Measurements from ENCODE around the gene ERICH3. TPM values are rescaled to one million over a fixed set of nuclear protein-coding genes. Genes with fewer than 3 reads are reported as not detected.

The ERICH3 gene
- total RNA-seq, 1 experiment from 2014 or later, result not detected

- no peak for TF ChIP-seq CTCF (conservative IDR thresholded peaks at IDR 0.05)
- no peak for TF ChIP-seq EZH2 (IDR thresholded peaks at IDR 0.05; ENCODE audit: low read depth)
- intact Hi-C loops (cut with micrococcal nuclease; ENCODE audit: unreplicated experiment), result no loop called here
- no peak for DNase-seq
- H3K9me2 ChIP-seq (ENCODE audit: insufficient read depth), result no peaks in the 10 kb centered on the region
- no peak overlapping the region for H3K4me2 ChIP-seq
- no peak overlapping the region; the same call in 1 of the 2 replicates for H2AFZ ChIP-seq
- H3K79me2 ChIP-seq (ENCODE audit: low read depth), result no peaks in the 10 kb centered on the region
- H3K4me1 ChIP-seq (replicated peaks; ENCODE audit: insufficient read depth), result no peaks in the 10 kb centered on the region
- no peak overlapping the region for H3K27ac ChIP-seq
- H4K20me1 ChIP-seq (ENCODE audit: insufficient read depth), result no peaks in the 10 kb centered on the region
- no peaks in the 10 kb centered on the region for H3K36me3 ChIP-seq (ENCODE audit: low read depth)
- ChIA-PET POLR2A (ENCODE audit: unreplicated experiment) (no interaction called here), CTCF (no interaction called here)
- H3K9me3 ChIP-seq (ENCODE audit: insufficient read depth, low read depth), result no peaks in the 10 kb centered on the region
- no TSS peak for BruUV-seq (replicated peaks)
- 0 out of 2 replicates have a peak, but pooled peaks cover 3% of the 10 kb centered on the region for H3K27me3 ChIP-seq (ENCODE audit: insufficient read depth, low read depth)
- no peak overlapping the region for H3K4me3 ChIP-seq
- no peaks in the 10 kb centered on the region for H3F3A ChIP-seq (ENCODE audit: insufficient read depth, low read depth)
These were observed 102.1 kb downstream of the ERICH3 start for GRCh38 chr1:74571493-74571800.

- BruUV-seq (replicated peaks), result no TSS peak
- CTCF ChIA-PET, result no interaction called here
- POLR2A ChIA-PET (ENCODE audit: unreplicated experiment), result no interaction called here
- no peaks in the 10 kb centered on the region for H3K4me1 ChIP-seq (replicated peaks; ENCODE audit: insufficient read depth)
- no peaks in the 10 kb centered on the region for H4K20me1 ChIP-seq (ENCODE audit: insufficient read depth)
- DNase-seq, result no peak
- no peak overlapping the region for H3K27ac ChIP-seq
- H3K4me2 ChIP-seq, result no peak overlapping the region
- H3K4me3 ChIP-seq, result no peak overlapping the region
- H3K36me3 ChIP-seq (ENCODE audit: low read depth), result no peaks in the 10 kb centered on the region
- no peaks in the 10 kb centered on the region for H3F3A ChIP-seq (ENCODE audit: insufficient read depth, low read depth)
- no peaks in the 10 kb centered on the region for H3K9me2 ChIP-seq (ENCODE audit: insufficient read depth)
- H3K79me2 ChIP-seq (ENCODE audit: low read depth), result no peaks in the 10 kb centered on the region
- 0 out of 2 replicates have a peak, but pooled peaks cover 3% of the 10 kb centered on the region for H3K27me3 ChIP-seq (ENCODE audit: insufficient read depth, low read depth)
- TF ChIP-seq EZH2 (IDR thresholded peaks at IDR 0.05; ENCODE audit: low read depth), result no peak
- no peak for TF ChIP-seq CTCF (conservative IDR thresholded peaks at IDR 0.05)
- H2AFZ ChIP-seq, result no peak overlapping the region; the same call in 1 of the 2 replicates
- H3K9me3 ChIP-seq (ENCODE audit: insufficient read depth, low read depth), result no peaks in the 10 kb centered on the region
- intact Hi-C loops (cut with micrococcal nuclease; ENCODE audit: unreplicated experiment), result no loop called here
These were observed 102.6 kb downstream of the ERICH3 start for GRCh38 chr1:74570797-74571492.

DNA sequence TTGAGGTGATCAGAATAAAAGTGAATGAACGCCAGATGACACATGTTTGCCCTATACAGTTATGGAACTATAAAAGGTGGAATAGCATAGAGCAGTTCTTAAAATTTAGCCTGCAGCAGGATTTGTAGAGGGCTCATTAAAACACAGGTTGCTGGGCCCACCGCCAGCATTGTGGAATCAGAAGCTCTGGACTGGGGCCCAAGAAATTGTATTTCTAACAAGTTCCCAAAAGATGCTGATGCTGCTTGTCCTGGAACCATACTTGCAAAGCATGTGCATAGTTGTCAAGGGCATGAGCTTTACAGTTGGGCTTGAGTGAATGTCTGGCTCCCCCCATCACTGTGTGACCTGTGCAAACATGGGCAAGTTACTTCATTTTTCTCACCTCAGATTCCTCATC lies 123.7 kb downstream of the ERICH3 start:
- CTCF ChIA-PET, result no interaction called here

More for the DNA sequence above, 123.7 kb downstream of the ERICH3 start:
- Histone ChIP-seq H2AFZ (no peak overlapping the region), H4K20me1 (ENCODE audit: insufficient read depth) (no peaks in the 10 kb centered on the region), H3K36me3 (ENCODE audit: low read depth) (no peaks in the 10 kb centered on the region), H3K4me2 (no peak overlapping the region), H3K4me1 (replicated peaks; ENCODE audit: insufficient read depth) (no peaks in the 10 kb centered on the region), H3K9me3 (ENCODE audit: insufficient read depth, low read depth) (no peaks in the 10 kb centered on the region), H3K27me3 (ENCODE audit: insufficient read depth, low read depth) (peaks cover 7% of the 10 kb centered on the region), H3F3A (ENCODE audit: insufficient read depth, low read depth) (no peaks in the 10 kb centered on the region), H3K27ac (no peak overlapping the region), H3K4me3 (no peak overlapping the region), H3K79me2 (ENCODE audit: low read depth) (no peaks in the 10 kb centered on the region), H3K9me2 (ENCODE audit: insufficient read depth) (no peaks in the 10 kb centered on the region)
- no peak for TF ChIP-seq CTCF (conservative IDR thresholded peaks at IDR 0.05)
- TF ChIP-seq EZH2 (IDR thresholded peaks at IDR 0.05; ENCODE audit: low read depth), result no peak
- POLR2A ChIA-PET (ENCODE audit: unreplicated experiment), result no interaction called here
- no TSS peak for BruUV-seq (replicated peaks)
- DNase-seq, result no peak
- intact Hi-C loops (cut with micrococcal nuclease; ENCODE audit: unreplicated experiment), result no loop called here
